HEK293T (cell line): Measurements from ENCODE around the gene KCNJ10.
A peak's percentile ranks its signal among the peaks of the same experiment; 100 is the strongest.

ENCODE experiments used
- CTCF ChIA-PET: fragments of 350-600 bp; formaldehyde crosslinking; extraction: SDS; loops from one replicate; lab custom pipeline; 2021; ENCODE audit warnings: antibody characterized with exemption, inconsistent platforms; lab: Yijun Ruan, JAX
- POLR2A ChIA-PET: fragments of 350-600 bp; formaldehyde crosslinking; extraction: SDS; loops from one replicate; lab custom pipeline; 2020; ENCODE audit warnings: antibody characterized with exemption, inconsistent platforms; lab: Yijun Ruan, JAX
- DNase-seq: peaks from one replicate; pipeline ENCODE4 v3.0.0; 2012; ENCODE audit warnings: mixed read lengths; ENCODE audit errors: extremely low spot score
- ARNT ChIP-seq: fragments of 450-650 bp; IDR thresholded peaks from 2 replicates; pipeline ENCODE4 v1.6.1; 2017; ENCODE audit warnings: mild to moderate bottlenecking
- BHLHE40 ChIP-seq: fragments of 450-650 bp; IDR thresholded peaks from 2 replicates; pipeline ENCODE4 v1.6.1; 2016; ENCODE audit warnings: mild to moderate bottlenecking, moderate library complexity, borderline replicate concordance
- CTBP1 ChIP-seq: fragments of 450-650 bp; IDR thresholded peaks from 2 replicates; pipeline ENCODE4 v1.6.1; 2016; ENCODE audit warnings: borderline replicate concordance
- ELF4 ChIP-seq: fragments of 450-650 bp; IDR thresholded peaks from 2 replicates; pipeline ENCODE4 v1.6.1; 2017; ENCODE audit warnings: antibody characterized with exemption
- FOXA1 ChIP-seq: fragments of 450-650 bp; IDR thresholded peaks from 2 replicates; pipeline ENCODE4 v1.6.1; 2016; ENCODE audit warnings: mild to moderate bottlenecking
- FOXK2 ChIP-seq: fragments of 450-650 bp; IDR thresholded peaks from 2 replicates; pipeline ENCODE4 v1.6.1; 2016; ENCODE audit warnings: mild to moderate bottlenecking
- FOXM1 ChIP-seq: fragments of 450-650 bp; IDR thresholded peaks from 2 replicates; pipeline ENCODE4 v1.6.1; 2017; ENCODE audit warnings: mild to moderate bottlenecking, borderline replicate concordance
- HDGF ChIP-seq: fragments of 450-650 bp; IDR thresholded peaks from 2 replicates; pipeline ENCODE4 v1.6.1; 2017; ENCODE audit warnings: antibody characterized with exemption, borderline replicate concordance
- L3MBTL2 ChIP-seq: fragments of 450-650 bp; conservative IDR thresholded peaks from 2 replicates; pipeline ENCODE4 v1.6.1; 2016; ENCODE audit warnings: mild to moderate bottlenecking
- LEF1 ChIP-seq: fragments of 450-650 bp; IDR thresholded peaks from 2 replicates; pipeline ENCODE4 v1.6.1; 2017; ENCODE audit warnings: mild to moderate bottlenecking, borderline replicate concordance
- NFRKB ChIP-seq: fragments of 450-650 bp; IDR thresholded peaks from 2 replicates; pipeline ENCODE4 v1.6.1; 2016; ENCODE audit warnings: mild to moderate bottlenecking, moderate library complexity
- PKNOX1 ChIP-seq: fragments of 450-650 bp; IDR thresholded peaks from 2 replicates; pipeline ENCODE4 v1.6.1; 2016
- SP1 ChIP-seq: fragments of 450-650 bp; IDR thresholded peaks from 2 replicates; pipeline ENCODE4 v1.6.1; 2017
- SUZ12 ChIP-seq: fragments of 450-650 bp; IDR thresholded peaks from 2 replicates; pipeline ENCODE4 v1.6.1; 2016; ENCODE audit warnings: mild to moderate bottlenecking
- TARDBP ChIP-seq: fragments of 450-650 bp; IDR thresholded peaks from 2 replicates; pipeline ENCODE4 v1.6.1; 2016
- ZNF384 ChIP-seq: fragments of 450-650 bp; IDR thresholded peaks from 2 replicates; pipeline ENCODE4 v1.6.1; 2016

The KCNJ10 gene

GRCh38 chr1:160089883-160090282 is 19.9 kb upstream of the KCNJ10 start:
- POLR2A ChIA-PET = no interaction called here
- CTCF ChIA-PET = no interaction called here
- DNase-seq = no peak
- TF ChIP-seq ARNT = no peak
- no peak for TF ChIP-seq ZNF384
- no peak for TF ChIP-seq NFRKB
- no peak for TF ChIP-seq PKNOX1

GRCh38 chr1:160087118-160087662 is 17.2 kb upstream of the KCNJ10 start:
- ChIA-PET POLR2A (interaction anchor here (1.0 to 1.2 kb wide), 2 partner anchors 10 to 175 kb away, joined by 3 read pairs; partner anchors contain the start of gene DCAF8), CTCF (interaction anchor here (1.2 to 2.6 kb wide), 7 partner anchors 8 to 289 kb away, joined by 3 to 20 read pairs (median 7); partner anchors contain the start of gene IGSF8)
- DNase-seq = no peak
- no peak for TF ChIP-seq NFRKB
- TF ChIP-seq ZNF384 = no peak
- TF ChIP-seq SP1 = no peak
- no peak for TF ChIP-seq SUZ12
- TF ChIP-seq BHLHE40 = no peak
- no peak for TF ChIP-seq TARDBP
- TF ChIP-seq ARNT = no peak
- TF ChIP-seq L3MBTL2 = no peak
- no peak for TF ChIP-seq CTBP1
- no peak for TF ChIP-seq FOXM1
- no peak for TF ChIP-seq FOXK2
- TF ChIP-seq PKNOX1 = no peak
- no peak for TF ChIP-seq LEF1
- TF ChIP-seq ELF4 = no peak
- no peak for TF ChIP-seq FOXA1
- no peak for TF ChIP-seq HDGF

- ChIA-PET CTCF (interaction anchor here (1.1 to 2.6 kb wide), 14 partner anchors 8 to 290 kb away, joined by 3 to 20 read pairs (median 5); partner anchors contain the start of gene IGSF8), POLR2A (no interaction called here)
- TF ChIP-seq SUZ12 = no peak
- no peak for TF ChIP-seq PKNOX1
- DNase-seq = no peak
Measured at GRCh38 chr1:160086456-160086892, 16.5 kb upstream of the KCNJ10 start.

GRCh38 chr1:160085686-160086455 is 15.9 kb upstream of the KCNJ10 start:
- TF ChIP-seq L3MBTL2 = no peak
- TF ChIP-seq FOXM1 = no peak
- no peak for TF ChIP-seq PKNOX1
- no peak for TF ChIP-seq ZNF384
- no peak for TF ChIP-seq HDGF
- TF ChIP-seq FOXA1 = no peak
- no peak for TF ChIP-seq LEF1
- no peak for TF ChIP-seq ARNT
- TF ChIP-seq FOXK2 = no peak
- no peak for TF ChIP-seq SUZ12
- TF ChIP-seq TARDBP = no peak
- peak; percentile 93 for DNase-seq
- POLR2A ChIA-PET = no interaction called here
- CTCF ChIA-PET = interaction anchor here (0.6 to 2.6 kb wide), 23 partner anchors 8 to 291 kb away, joined by 3 to 20 read pairs (median 4); partner anchors contain the start of gene IGSF8

- ChIA-PET POLR2A (no interaction called here), CTCF (interaction anchor here (0.5 to 2.4 kb wide), 8 partner anchors 9 to 291 kb away, joined by 3 to 13 read pairs (median 4); partner anchors contain the start of gene DCAF8)
- no peak for DNase-seq
- no peak for TF ChIP-seq FOXA1
- no peak for TF ChIP-seq L3MBTL2
- TF ChIP-seq SUZ12 = no peak
- TF ChIP-seq PKNOX1 = no peak
- TF ChIP-seq LEF1 = no peak
- no peak for TF ChIP-seq ARNT
- TF ChIP-seq BHLHE40 = no peak
- no peak for TF ChIP-seq HDGF
- no peak for TF ChIP-seq SP1
- no peak for TF ChIP-seq FOXK2
- TF ChIP-seq ZNF384 = no peak
- TF ChIP-seq NFRKB = no peak
- TF ChIP-seq ELF4 = no peak
- no peak for TF ChIP-seq FOXM1
- no peak for TF ChIP-seq TARDBP
Measured at GRCh38 chr1:160084771-160085321, 14.9 kb upstream of the KCNJ10 start.
